LNCaP clone FGC (cell line): ENCODE measurements around the gene LRTM2.

Experiments used
- DNase-seq: peaks from one replicate; pipeline ENCODE4 v3.0.0-alpha.2; 2011; ENCODE audit warnings: low read depth
- H3K4me3 ChIP-seq: 2 replicates; pipeline ENCODE4 v1.5.1; 2011; ENCODE audit warnings: mild to moderate bottlenecking, low read depth, low read length, control low read depth
- CTCF ChIP-seq: IDR thresholded peaks from 2 replicates; pipeline ENCODE4 v1.5.1; 2012; ENCODE audit warnings: mild to moderate bottlenecking; ENCODE audit not compliant: control insufficient read depth, insufficient read depth; ENCODE audit errors: extremely low read depth

LRTM2 gene

GRCh38 chr12:1885599-1886245, 65.4 kb downstream of the LRTM2 start:
- TF ChIP-seq CTCF = no peak
- H3K4me3 ChIP-seq = no peak overlapping the region
- DNase-seq = no peak
